Lung (tissue), 12 donors: ENCODE data around the gene DPYSL4. TPM values are rescaled to one million over a fixed set of nuclear protein-coding genes. Genes with fewer than 3 reads are reported as not detected.
"Not testable (repeated sequence)": the region's sequence is repeated elsewhere in the genome, so short reads cannot be mapped to it uniquely, and the experiment has no call there.

ENCODE experiments used
- ATAC-seq: fragments of 200-7000 bp; cut with Tn5 transposase; one replicate; pipeline ENCODE4 v1.9.1; 2020; ENCODE audit warnings: moderate number of reproducible peaks; ENCODE audit not compliant: insufficient read depth, low FRiP score
- DNase-seq, 3 donors: peaks; one replicate each; pipeline ENCODE4 v3.0.0-alpha.2; 2013 to 2017
- H3K27ac ChIP-seq, 2 donors: one replicate each; pipeline ENCODE4 v1.5.1; 2013; ENCODE audit warnings: mild to moderate bottlenecking in 2 of 2, moderate library complexity in 2 of 2, control low read depth in 1 of 2, inconsistent platforms in 1 of 2, low read depth in 1 of 2, low read length in 1 of 2
- H3K27me3 ChIP-seq, 3 donors: one replicate each; pipeline ENCODE4 v1.5.1; 2013; ENCODE audit warnings: low read length in 2 of 3; ENCODE audit not compliant: control insufficient read depth in 3 of 3, insufficient read depth in 3 of 3
- H3K36me3 ChIP-seq, 4 donors: one replicate each; pipeline ENCODE4 v1.5.1; 2013; ENCODE audit warnings: low read length in 4 of 4, mild to moderate bottlenecking in 1 of 4, moderate library complexity in 1 of 4; ENCODE audit not compliant: control insufficient read depth in 4 of 4, insufficient read depth in 4 of 4
- H3K4me1 ChIP-seq, 5 donors: one replicate each; pipeline ENCODE4 v1.5.1; 2013; ENCODE audit warnings: low read length in 5 of 5, mild to moderate bottlenecking in 2 of 5, moderate library complexity in 1 of 5; ENCODE audit not compliant: control insufficient read depth in 5 of 5, insufficient read depth in 5 of 5
- H3K4me3 ChIP-seq: one replicate; pipeline ENCODE4 v1.5.1; 2013; ENCODE audit warnings: mild to moderate bottlenecking, control low read depth, moderate library complexity
- H3K9ac ChIP-seq, 2 donors: one replicate each; pipeline ENCODE4 v1.5.1; 2013; ENCODE audit warnings: low read length in 2 of 2, control low read depth in 1 of 2; ENCODE audit not compliant: insufficient read depth in 1 of 2
- H3K9me3 ChIP-seq, 4 donors: one replicate each; pipeline ENCODE4 v1.5.1; 2013; ENCODE audit warnings: low read length in 3 of 4, mild to moderate bottlenecking in 1 of 4, moderate library complexity in 1 of 4; ENCODE audit not compliant: control insufficient read depth in 4 of 4, insufficient read depth in 3 of 4
- WGBS, 2 donors: extraction: QIAGEN DNeasy Blood & Tissue Kit; methylation state at CpG; one replicate each; pipeline ENCODE4 v1.1.7; 2013; 5-methylcytosine and 5-hydroxymethylcytosine counted together
- polyA plus RNA-seq, 2 donors: library from polyadenylated mRNA; stranded (reverse); fragments of 200-250 nt; gene quantifications; one replicate each; pipeline ENCODE4 v1.2.1, GENCODE V29; 2013
- total RNA-seq, 2 donors: library from RNA; depleted of rRNA in 1 of 2; stranded (reverse); fragments of >200 nt in 1 of 2; gene quantifications; one replicate each; pipeline ENCODE4 v1.2.1, GENCODE V29; 2014 to 2021
- TF ChIP-seq, protein P1 (sequence below): IDR thresholded peaks from 2 replicates; pipeline ENCODE4 v1.5.1; 2012; ENCODE audit warnings: mild to moderate bottlenecking; ENCODE audit errors: control extremely low read depth, extremely low read depth
- donor health status: control.
- donor health status: control.
- donor health status: Bipolar disorder and iron deficiency.
- donor health status: healthy.
- donor health status: DM: yes; HTN: yes; CAD: no.

The DPYSL4 gene
- total and polyA plus RNA-seq, 4 donors, result 0.33 to 1.5 (median 1.3) TPM

GRCh38 chr10:132157101-132157500, 29.6 kb upstream of the DPYSL4 start:
- Histone ChIP-seq H3K9me3 (peaks cover 0 to 4% (median 0%) of the 10 kb centered on the region in 4 donors), H3K36me3 (no peaks in the 10 kb centered on the region), H3K9ac (no peak overlapping the region), H3K27me3 (no peaks in the 10 kb centered on the region), H3K27ac (no peak overlapping the region), H3K4me3 (no peak overlapping the region), H3K4me1 (no peaks in the 10 kb centered on the region)
- ATAC-seq, result no peak
- no peak for DNase-seq
- TF ChIP-seq, protein P1, sequence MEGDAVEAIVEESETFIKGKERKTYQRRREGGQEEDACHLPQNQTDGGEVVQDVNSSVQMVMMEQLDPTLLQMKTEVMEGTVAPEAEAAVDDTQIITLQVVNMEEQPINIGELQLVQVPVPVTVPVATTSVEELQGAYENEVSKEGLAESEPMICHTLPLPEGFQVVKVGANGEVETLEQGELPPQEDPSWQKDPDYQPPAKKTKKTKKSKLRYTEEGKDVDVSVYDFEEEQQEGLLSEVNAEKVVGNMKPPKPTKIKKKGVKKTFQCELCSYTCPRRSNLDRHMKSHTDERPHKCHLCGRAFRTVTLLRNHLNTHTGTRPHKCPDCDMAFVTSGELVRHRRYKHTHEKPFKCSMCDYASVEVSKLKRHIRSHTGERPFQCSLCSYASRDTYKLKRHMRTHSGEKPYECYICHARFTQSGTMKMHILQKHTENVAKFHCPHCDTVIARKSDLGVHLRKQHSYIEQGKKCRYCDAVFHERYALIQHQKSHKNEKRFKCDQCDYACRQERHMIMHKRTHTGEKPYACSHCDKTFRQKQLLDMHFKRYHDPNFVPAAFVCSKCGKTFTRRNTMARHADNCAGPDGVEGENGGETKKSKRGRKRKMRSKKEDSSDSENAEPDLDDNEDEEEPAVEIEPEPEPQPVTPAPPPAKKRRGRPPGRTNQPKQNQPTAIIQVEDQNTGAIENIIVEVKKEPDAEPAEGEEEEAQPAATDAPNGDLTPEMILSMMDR, result no peak
- 88 to 94% methylated on average over 8 of the region's 8 CpGs for WGBS, 2 donors

- TF ChIP-seq, protein P1, result no peak
- no peak for ATAC-seq
- Histone ChIP-seq H3K27ac (no peak overlapping the region), H3K4me1 (peaks cover 0 to 6% (median 3%) of the 10 kb centered on the region in 5 donors), H3K9me3 (peaks cover 0 to 4% (median 0%) of the 10 kb centered on the region in 4 donors), H3K27me3 (no peaks in the 10 kb centered on the region), H3K36me3 (no peaks in the 10 kb centered on the region), H3K4me3 (no peak overlapping the region), H3K9ac (no peak overlapping the region)
- WGBS, 2 donors, result 56 to 62% methylated on average over 2 of the region's 2 CpGs
- DNase-seq, result no peak
Observed at GRCh38 chr10:132158122-132158741, 28.5 kb upstream of the DPYSL4 start.

- TF ChIP-seq, protein P1, result no peak
- Histone ChIP-seq H3K4me1 (peaks cover 0 to 12% (median 3%) of the 10 kb centered on the region in 5 donors), H3K36me3 (no peaks in the 10 kb centered on the region), H3K4me3 (no peak overlapping the region), H3K9me3 (peaks cover 0 to 7% (median 0%) of the 10 kb centered on the region in 4 donors), H3K9ac (no peak overlapping the region), H3K27me3 (peaks cover 0 to 3% (median 0%) of the 10 kb centered on the region in 3 donors), H3K27ac (no peak overlapping the region)
- DNase-seq (no peak), ATAC-seq (no peak)
- 74 to 95% methylated on average over 5 to 7 of the region's 7 CpGs for WGBS, 2 donors
Observed at GRCh38 chr10:132158823-132159222, 27.9 kb upstream of the DPYSL4 start.

- H3K36me3 ChIP-seq, ATAC-seq, H3K27ac ChIP-seq, H3K4me3 ChIP-seq, H3K9ac ChIP-seq, DNase-seq, H3K9me3 ChIP-seq, H3K27me3 ChIP-seq: not testable (repeated sequence)
- WGBS, 2 donors, result 60 to 62% methylated on average over 5 to 6 of the region's 7 CpGs
- peaks cover 0 to 12% (median 3%) of the 10 kb centered on the region in 5 donors for H3K4me1 ChIP-seq
Observed at GRCh38 chr10:132159302-132160230, 27.2 kb upstream of the DPYSL4 start.

- not testable (repeated sequence) for DNase-seq, ATAC-seq, H3K9me3 ChIP-seq, H3K36me3 ChIP-seq, H3K4me3 ChIP-seq, H3K27ac ChIP-seq, H3K27me3 ChIP-seq, H3K9ac ChIP-seq
- H3K4me1 ChIP-seq, result peaks cover 0 to 12% (median 3%) of the 10 kb centered on the region in 5 donors
Observed at GRCh38 chr10:132160231-132160630, 26.5 kb upstream of the DPYSL4 start.
